ENCODE results near the gene ZNF618. TPM values are rescaled to one million over a fixed set of nuclear protein-coding genes. Genes with fewer than 3 reads are reported as not detected.

ZNF618 gene
- total RNA-seq, 2 donors from 2014 or later: 0.60 to 1.7 TPM

- Mint-ChIP-seq H3K4me1 (peaks cover 3% of the 10 kb centered on the region), H3K4me3 (no peak overlapping the region), H3K27me3 (peaks cover 18% of the 10 kb centered on the region), H3K27ac (no peak overlapping the region), H3K36me3 (ENCODE audit: low read depth) (peaks cover 2% of the 10 kb centered on the region)
- ATAC-seq (no peak), DNase-seq (no peak)
- no peaks in the 10 kb centered on the region for H3K9me3 ChIP-seq (ENCODE audit: control insufficient read depth, low read length, poor library complexity, severe bottlenecking)
Measured at GRCh38 chr9:113906411-113907110, 30.5 kb downstream of the ZNF618 start.

GRCh38 chr9:113907282-113907681 is 31.2 kb downstream of the ZNF618 start:
- Mint-ChIP-seq H3K36me3 (ENCODE audit: low read depth) (peaks cover 2% of the 10 kb centered on the region), H3K27me3 (peaks cover 18% of the 10 kb centered on the region), H3K4me3 (no peak overlapping the region), H3K27ac (no peak overlapping the region), H3K4me1 (peaks cover 3% of the 10 kb centered on the region)
- no peak for ATAC-seq
- DNase-seq: no peak
- no peaks in the 10 kb centered on the region for H3K9me3 ChIP-seq (ENCODE audit: control insufficient read depth, low read length, poor library complexity, severe bottlenecking)

DNA sequence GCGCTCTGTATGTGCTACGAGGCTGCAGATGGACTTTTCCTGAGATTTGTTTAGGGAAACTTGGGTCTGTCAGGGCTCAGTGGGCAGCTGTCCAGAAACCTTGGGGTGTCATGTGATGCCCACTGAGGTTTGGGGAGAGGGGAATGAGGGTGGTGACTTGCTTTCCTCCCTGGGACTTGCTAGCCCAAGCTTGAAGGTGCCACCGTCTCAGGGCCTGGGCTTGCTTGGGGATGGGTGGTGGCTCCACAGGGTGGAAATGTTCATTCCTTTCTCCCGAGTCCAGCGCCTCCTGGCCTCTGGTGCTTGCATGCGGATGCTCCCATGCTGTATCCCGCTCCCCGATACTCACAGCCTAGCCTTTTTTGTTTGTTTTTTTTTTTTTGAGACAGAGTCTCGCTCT is 33.3 kb downstream of the ZNF618 start:
- ATAC-seq (no peak), DNase-seq (no peak)
- H3K27ac Mint-ChIP-seq: no peak overlapping the region
- H3K4me3 Mint-ChIP-seq: no peak overlapping the region
- peaks cover 3% of the 10 kb centered on the region for H3K4me1 Mint-ChIP-seq
- peaks cover 18% of the 10 kb centered on the region for H3K27me3 Mint-ChIP-seq
- no peaks in the 10 kb centered on the region for H3K9me3 ChIP-seq (ENCODE audit: control insufficient read depth, low read length, poor library complexity, severe bottlenecking)
- peaks cover 2% of the 10 kb centered on the region for H3K36me3 Mint-ChIP-seq (ENCODE audit: low read depth)

GRCh38 chr9:113910036-113910639 is 34.0 kb downstream of the ZNF618 start:
- no peak for ATAC-seq
- H3K4me3 Mint-ChIP-seq: no peak overlapping the region
- peaks cover 3% of the 10 kb centered on the region for H3K4me1 Mint-ChIP-seq
- H3K9me3 ChIP-seq (ENCODE audit: control insufficient read depth, low read length, poor library complexity, severe bottlenecking): no peaks in the 10 kb centered on the region
- no peak for DNase-seq
- no peak overlapping the region for H3K27ac Mint-ChIP-seq
- H3K36me3 Mint-ChIP-seq (ENCODE audit: low read depth): peaks cover 2% of the 10 kb centered on the region
- peaks cover 22% of the 10 kb centered on the region for H3K27me3 Mint-ChIP-seq

GRCh38 chr9:113911850-113912557 is 35.9 kb downstream of the ZNF618 start:
- peaks cover 2% of the 10 kb centered on the region for H3K36me3 Mint-ChIP-seq (ENCODE audit: low read depth)
- no peak overlapping the region for H3K4me3 Mint-ChIP-seq
- ATAC-seq (no peak), DNase-seq (no peak)
- H3K9me3 ChIP-seq (ENCODE audit: control insufficient read depth, low read length, poor library complexity, severe bottlenecking): no peaks in the 10 kb centered on the region
- peaks cover 3% of the 10 kb centered on the region for H3K4me1 Mint-ChIP-seq
- H3K27ac Mint-ChIP-seq: no peak overlapping the region
- peaks cover 15% of the 10 kb centered on the region for H3K27me3 Mint-ChIP-seq

DNA sequence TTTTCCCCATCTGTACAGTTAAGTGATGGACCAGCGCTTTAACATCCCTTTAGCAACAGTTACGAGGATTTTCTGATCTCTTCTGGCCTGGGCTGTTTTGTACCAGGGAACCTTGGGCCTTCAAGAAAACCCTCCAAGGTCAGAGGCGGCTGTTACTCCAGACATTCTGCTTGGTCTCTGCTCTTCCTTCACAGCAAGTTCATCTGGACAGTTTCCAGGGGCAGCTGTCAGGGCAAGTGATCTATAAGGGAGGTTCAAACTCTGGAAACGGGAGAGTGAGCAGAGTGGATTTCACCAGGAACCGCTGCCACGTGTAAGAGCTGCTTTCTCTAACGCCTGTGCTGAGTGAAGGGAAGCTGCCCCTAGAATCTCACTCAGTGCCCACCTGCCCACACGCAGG is 36.7 kb downstream of the ZNF618 start:
- H3K4me3 Mint-ChIP-seq: no peak overlapping the region
- DNase-seq: no peak
- H3K27ac Mint-ChIP-seq: no peak overlapping the region
- H3K36me3 Mint-ChIP-seq (ENCODE audit: low read depth): peaks cover 2% of the 10 kb centered on the region
- peaks cover 15% of the 10 kb centered on the region for H3K27me3 Mint-ChIP-seq
- peaks cover 3% of the 10 kb centered on the region for H3K4me1 Mint-ChIP-seq
- ATAC-seq: no peak
- H3K9me3 ChIP-seq (ENCODE audit: control insufficient read depth, low read length, poor library complexity, severe bottlenecking): no peaks in the 10 kb centered on the region

- no peak overlapping the region for H3K27ac Mint-ChIP-seq
- H3K4me3 Mint-ChIP-seq: no peak overlapping the region
- no peak for DNase-seq
- H3K36me3 Mint-ChIP-seq (ENCODE audit: low read depth): peaks cover 2% of the 10 kb centered on the region
- H3K27me3 Mint-ChIP-seq: peaks cover 15% of the 10 kb centered on the region
- no peak for ATAC-seq
- H3K4me1 Mint-ChIP-seq: peaks cover 3% of the 10 kb centered on the region
- H3K9me3 ChIP-seq (ENCODE audit: control insufficient read depth, low read length, poor library complexity, severe bottlenecking): no peaks in the 10 kb centered on the region
Measured at GRCh38 chr9:113913426-113914195, 37.5 kb downstream of the ZNF618 start.

GRCh38 chr9:113914517-113914916 is 38.4 kb downstream of the ZNF618 start:
- Mint-ChIP-seq H3K27me3 (peaks cover 15% of the 10 kb centered on the region), H3K4me3 (no peak overlapping the region), H3K36me3 (ENCODE audit: low read depth) (peaks cover 2% of the 10 kb centered on the region), H3K27ac (no peak overlapping the region), H3K4me1 (peaks cover 3% of the 10 kb centered on the region)
- no peak for ATAC-seq
- no peaks in the 10 kb centered on the region for H3K9me3 ChIP-seq (ENCODE audit: control insufficient read depth, low read length, poor library complexity, severe bottlenecking)
- no peak for DNase-seq

GRCh38 chr9:113915817-113916434 is 39.8 kb downstream of the ZNF618 start:
- H3K27me3 Mint-ChIP-seq: peaks cover 5% of the 10 kb centered on the region
- DNase-seq: no peak
- H3K4me1 Mint-ChIP-seq: no peaks in the 10 kb centered on the region
- no peak overlapping the region for H3K4me3 Mint-ChIP-seq
- H3K9me3 ChIP-seq (ENCODE audit: control insufficient read depth, low read length, poor library complexity, severe bottlenecking): no peaks in the 10 kb centered on the region
- no peak for ATAC-seq
- H3K27ac Mint-ChIP-seq: no peak overlapping the region
- H3K36me3 Mint-ChIP-seq (ENCODE audit: low read depth): no peaks in the 10 kb centered on the region

GRCh38 chr9:113916931-113917330 is 40.8 kb downstream of the ZNF618 start:
- DNase-seq (no peak), ATAC-seq (no peak)
- Mint-ChIP-seq H3K4me1 (no peaks in the 10 kb centered on the region), H3K27me3 (peaks cover 5% of the 10 kb centered on the region), H3K36me3 (ENCODE audit: low read depth) (no peaks in the 10 kb centered on the region), H3K4me3 (no peak overlapping the region), H3K27ac (no peak overlapping the region)
- H3K9me3 ChIP-seq (ENCODE audit: control insufficient read depth, low read length, poor library complexity, severe bottlenecking): no peaks in the 10 kb centered on the region

- DNase-seq (no peak), ATAC-seq (no peak)
- no peaks in the 10 kb centered on the region for H3K9me3 ChIP-seq (ENCODE audit: control insufficient read depth, low read length, poor library complexity, severe bottlenecking)
- Mint-ChIP-seq H3K4me1 (no peaks in the 10 kb centered on the region), H3K36me3 (ENCODE audit: low read depth) (no peaks in the 10 kb centered on the region), H3K27me3 (peaks cover 5% of the 10 kb centered on the region), H3K4me3 (no peak overlapping the region), H3K27ac (no peak overlapping the region)
Measured at GRCh38 chr9:113918697-113919350, 42.7 kb downstream of the ZNF618 start.

- Mint-ChIP-seq H3K4me1 (no peaks in the 10 kb centered on the region), H3K27me3 (peaks cover 5% of the 10 kb centered on the region), H3K4me3 (no peak overlapping the region), H3K27ac (no peak overlapping the region), H3K36me3 (ENCODE audit: low read depth) (no peaks in the 10 kb centered on the region)
- no peaks in the 10 kb centered on the region for H3K9me3 ChIP-seq (ENCODE audit: control insufficient read depth, low read length, poor library complexity, severe bottlenecking)
- DNase-seq (no peak), ATAC-seq (no peak)
Measured at GRCh38 chr9:113919382-113919781, 43.3 kb downstream of the ZNF618 start.

Data from T-helper 17 cell (primary cell).